GM19238 (cell line): ENCODE results near the gene TFEB.

Source experiments
- DNase-seq: peaks from one replicate; pipeline ENCODE4 v3.0.0; 2011; ENCODE audit warnings: low spot score; ENCODE audit not compliant: insufficient read length

The TFEB gene

GRCh38 chr6:41724228-41724580 lies 11.2 kb downstream of the TFEB start:
- no peak for DNase-seq

DNA sequence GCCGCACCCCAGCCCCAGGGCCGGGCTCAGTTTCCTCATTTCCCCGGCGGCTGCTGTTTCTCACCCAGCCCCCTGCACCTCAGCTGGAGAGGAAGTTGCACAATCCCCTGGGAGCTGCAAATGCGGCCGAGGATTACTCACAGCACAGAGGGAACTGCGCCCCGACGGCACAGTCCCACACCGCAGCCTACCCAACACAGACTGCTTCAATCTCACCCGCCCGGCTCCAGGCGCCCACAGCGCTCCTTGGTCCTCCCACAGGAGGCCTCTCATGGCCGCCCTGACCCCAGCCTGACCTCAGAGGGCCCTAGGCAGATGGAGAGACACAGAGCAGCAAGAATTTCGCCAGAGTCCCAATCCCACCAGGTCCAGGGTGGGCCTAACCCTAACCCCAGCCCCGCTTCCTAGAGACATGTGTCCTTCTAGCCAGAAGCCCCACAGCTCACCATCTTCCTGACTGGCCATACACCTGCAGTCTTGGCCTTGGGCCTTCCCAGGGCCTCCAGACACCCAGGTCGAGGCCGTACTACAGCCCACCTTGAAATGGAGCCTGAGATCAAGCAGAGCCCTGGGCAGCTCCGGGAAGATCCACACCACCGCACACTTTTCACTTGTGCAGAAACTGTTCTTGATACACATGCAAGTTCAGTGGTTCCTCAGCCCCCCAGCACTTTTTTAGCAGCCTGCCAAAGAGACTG lies 11.7 kb downstream of the TFEB start:
- DNase-seq, result peak; percentile 94

- DNase-seq, result no peak
Measured at GRCh38 chr6:41722969-41723529, 12.4 kb downstream of the TFEB start.

GRCh38 chr6:41721414-41721813 lies 14.0 kb downstream of the TFEB start:
- DNase-seq, result no peak

DNA sequence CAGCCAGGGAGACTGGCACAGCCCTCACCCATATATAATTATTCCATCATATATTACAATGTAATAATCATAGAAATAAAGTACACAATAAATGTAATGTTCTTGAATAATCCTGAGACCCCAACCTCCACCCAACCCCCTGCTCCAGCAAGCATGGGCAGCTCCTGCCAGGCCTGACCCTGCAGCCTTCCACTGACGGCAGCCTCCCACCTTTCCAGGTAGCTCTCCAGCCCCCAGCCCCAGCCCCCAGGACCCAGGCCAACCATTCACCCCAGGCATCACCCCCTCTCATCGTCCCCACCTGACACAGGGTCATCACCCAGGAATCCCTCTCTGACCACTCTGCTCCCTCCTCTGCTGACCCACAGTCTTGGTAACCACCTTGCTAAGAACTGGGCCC lies 14.6 kb downstream of the TFEB start:
- no peak for DNase-seq

DNA sequence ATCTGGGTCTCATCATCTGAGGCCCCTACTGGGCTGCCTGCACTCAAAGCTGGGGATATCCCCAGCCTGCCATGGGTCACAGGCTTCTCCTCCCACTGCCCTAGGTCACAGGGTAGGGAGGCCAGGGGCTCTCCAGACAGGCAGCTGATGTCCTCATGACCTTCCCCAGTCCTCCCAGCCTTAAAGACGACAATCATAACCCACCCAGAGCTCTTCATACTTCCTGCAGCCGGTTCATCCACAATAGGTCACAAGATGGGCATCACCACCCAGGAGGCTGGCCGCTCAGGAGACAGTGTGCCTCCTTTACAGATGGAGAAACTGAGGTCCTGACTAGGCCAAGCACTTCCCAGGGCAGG lies 15.2 kb downstream of the TFEB start:
- no peak for DNase-seq

DNA sequence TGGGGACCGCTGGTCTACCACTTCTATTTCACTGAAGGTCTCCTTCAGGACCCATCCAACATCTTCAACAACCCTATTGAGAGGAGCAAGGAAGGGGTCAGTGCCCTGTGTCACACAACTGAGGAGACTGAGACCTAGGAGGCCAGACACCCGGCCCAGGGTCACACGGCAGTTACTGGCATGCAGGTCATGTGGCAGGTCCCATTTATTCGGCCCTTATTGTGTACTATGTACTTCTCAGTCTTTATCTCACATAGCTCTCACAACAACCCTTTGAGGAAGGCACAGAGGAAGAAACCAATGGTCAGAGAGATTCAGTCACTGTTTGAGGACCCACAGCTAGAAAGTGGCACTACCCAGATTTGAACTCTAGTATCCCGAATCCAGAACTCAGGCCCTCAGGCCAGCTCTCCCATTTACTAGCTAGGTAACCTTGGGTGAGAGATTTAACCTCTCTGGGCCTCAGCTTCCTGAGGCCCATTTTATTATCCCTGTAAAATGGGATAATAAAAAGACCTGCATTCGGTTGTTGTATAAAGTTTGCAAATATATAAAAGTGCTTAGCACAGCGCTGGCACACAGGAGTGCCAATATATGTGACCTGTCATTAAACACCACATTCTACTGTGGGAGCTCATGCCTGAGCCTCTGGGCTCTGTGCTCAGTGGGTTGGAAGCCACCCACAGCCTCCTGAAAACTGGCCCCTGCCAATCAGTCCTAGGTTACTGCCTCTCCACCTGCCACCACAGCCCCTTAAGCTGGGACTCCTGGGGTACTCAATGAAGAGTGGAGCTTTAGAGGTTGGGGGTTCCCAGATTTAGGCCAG lies 15.8 kb downstream of the TFEB start:
- no peak for DNase-seq

DNA sequence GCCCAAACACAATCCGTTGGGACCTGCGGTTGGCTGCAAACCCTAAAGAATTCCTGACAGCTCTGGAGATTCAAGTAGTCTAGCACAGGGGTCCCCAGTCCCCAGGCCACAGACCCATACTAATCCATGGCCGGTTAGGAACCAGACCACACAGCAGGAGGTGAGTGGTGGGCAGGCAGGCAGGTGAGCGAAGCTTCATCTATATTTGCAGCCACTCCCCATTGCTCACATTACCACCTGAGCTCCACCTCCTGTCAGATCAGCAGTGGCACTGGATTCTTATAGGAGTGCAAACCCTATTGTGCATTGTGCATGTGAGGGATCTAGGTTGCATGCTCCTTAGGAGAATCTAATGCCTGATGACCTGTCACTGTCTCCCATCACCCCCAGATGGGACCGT lies 16.6 kb downstream of the TFEB start:
- DNase-seq, result no peak

DNA sequence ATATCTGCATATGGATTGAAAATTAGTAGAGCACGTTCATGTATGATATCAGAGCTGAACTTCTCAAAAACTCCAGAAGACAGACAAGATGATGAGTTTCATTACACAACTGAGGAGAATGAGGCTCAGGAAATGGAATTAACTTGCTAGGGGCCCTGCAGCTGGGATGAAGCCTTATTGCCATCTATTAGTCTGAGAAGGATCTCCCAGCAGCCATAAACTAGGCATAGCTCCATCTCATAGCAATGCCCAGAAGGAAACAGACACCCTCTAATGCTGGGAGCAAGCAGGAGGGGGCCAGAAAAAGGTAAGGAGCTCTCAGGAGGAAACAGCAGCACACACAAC lies 18.0 kb downstream of the TFEB start:
- DNase-seq, result no peak

DNA sequence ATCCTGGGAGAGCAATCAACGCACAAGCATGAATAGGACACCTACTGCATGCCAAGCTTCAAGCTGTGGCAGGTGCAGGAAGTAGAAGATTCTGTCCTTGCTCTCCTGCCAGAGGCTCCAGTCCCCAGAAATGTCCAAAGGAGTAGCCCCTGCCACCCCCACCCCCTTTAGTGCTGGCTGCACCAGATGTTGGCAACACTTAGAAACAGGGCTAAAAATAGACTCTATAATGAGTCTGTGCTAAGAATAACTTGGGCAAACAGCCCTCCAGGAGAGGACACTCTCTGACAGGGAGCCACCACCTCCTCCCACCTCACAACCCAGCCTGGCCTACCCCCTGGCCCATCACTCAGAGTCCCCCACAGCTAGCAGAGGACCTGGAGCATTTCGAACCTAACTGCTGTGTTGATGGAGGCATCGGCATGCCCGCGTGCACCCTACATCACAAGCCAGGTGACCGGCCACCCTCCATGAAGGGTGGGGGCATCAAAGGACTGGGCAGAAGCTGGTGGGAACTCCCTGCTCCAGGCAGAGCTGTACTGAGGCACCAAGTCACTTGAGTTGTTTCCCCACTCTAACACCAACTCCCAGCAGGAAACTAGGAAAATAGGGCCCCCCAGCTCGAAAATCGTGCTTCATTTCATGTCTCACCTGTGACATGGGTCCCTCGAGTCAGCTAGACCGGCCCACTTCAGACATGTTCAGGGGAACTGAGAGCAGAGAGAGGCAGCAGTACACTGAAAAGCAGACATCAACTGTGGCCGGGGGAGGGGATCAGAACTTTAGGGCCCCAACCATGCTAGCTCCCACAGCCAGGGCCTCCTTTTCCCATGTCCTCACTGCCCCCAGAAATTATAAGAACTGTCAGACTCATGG lies 18.7 kb downstream of the TFEB start:
- DNase-seq, result no peak

GRCh38 chr6:41715795-41716515 lies 19.5 kb downstream of the TFEB start:
- no peak for DNase-seq

DNA sequence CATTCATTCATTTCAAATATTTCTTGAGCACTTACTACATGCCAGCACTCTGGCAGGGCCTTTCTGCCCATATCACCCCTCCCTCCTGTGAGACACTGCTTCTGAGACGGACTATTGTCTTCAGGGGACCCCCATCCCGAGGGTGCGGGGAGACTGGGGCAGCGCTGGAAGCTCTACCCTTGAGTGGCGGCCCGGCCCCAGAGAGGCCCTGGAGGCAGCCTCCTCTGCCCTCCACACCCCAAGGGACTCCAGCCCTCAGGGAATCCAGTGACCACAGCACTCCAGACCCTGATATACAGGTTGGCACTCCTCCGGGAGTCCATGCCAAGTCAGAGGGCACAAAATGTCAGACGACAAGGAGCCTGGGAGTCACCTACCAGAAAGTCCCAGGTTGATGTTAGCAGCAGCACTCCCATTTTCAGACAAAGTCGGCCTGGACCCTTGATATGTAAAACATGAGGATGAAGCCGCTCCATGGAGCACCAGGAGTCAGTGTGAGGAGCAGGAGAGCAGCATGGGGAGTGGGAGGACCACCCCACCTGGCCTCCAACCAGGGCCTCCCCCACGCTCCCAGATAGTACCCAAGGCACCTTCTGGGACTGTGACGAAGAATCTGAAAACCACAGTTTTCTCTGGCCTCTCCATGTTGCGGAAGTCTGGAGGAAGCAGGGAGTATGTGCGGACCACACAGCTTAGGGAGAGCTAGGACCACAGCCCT lies 20.7 kb downstream of the TFEB start:
- no peak for DNase-seq

- DNase-seq, result no peak
Measured at GRCh38 chr6:41713650-41714291, 21.6 kb downstream of the TFEB start.

DNA sequence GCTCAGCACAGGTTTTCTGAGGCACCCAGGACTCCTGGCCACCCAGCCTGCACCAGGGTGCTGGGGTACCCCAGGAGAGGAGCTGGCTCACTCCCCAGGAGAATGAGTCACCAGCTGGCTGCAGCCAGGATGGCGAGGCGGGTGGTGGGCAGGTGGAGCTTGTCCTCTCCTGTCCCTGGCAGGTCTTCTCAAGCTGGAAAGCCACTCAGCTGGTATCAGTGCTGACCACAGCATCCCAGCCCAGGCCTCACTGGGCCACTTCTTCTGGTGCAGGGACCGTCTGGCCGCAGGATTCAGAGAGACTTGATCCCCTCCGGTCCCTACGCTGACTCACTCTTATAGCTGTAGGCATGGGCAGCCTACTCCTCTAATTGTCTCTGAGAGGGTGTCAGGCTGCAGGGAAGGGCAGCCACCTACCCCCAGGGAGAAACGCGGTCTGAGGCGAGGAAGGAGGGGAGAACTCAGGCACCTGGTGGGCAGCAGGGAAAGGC lies 22.2 kb downstream of the TFEB start:
- DNase-seq, result no peak

DNA sequence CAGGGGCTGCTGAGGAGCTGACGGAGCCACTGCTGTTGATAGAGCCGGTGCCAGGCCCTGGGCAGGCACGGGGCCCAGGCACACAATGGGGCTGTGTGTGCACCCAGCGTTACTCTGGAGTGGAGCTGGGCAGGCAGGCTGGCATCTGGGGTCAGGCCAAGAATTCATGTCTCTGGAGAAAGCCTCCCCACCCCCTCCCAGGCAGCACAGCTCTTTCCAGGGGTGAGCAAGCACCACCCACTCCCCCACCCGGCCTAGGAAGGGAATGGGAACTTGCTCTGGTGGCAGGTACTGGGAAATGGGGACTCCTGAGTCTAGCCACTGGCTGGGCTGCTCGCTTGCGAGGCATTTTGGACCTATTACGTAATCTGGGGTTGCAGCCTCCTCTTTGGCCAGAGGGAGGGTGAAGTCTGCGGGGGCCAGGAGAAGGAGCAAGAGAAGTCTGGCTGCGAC lies 22.7 kb downstream of the TFEB start:
- no peak for DNase-seq

DNA sequence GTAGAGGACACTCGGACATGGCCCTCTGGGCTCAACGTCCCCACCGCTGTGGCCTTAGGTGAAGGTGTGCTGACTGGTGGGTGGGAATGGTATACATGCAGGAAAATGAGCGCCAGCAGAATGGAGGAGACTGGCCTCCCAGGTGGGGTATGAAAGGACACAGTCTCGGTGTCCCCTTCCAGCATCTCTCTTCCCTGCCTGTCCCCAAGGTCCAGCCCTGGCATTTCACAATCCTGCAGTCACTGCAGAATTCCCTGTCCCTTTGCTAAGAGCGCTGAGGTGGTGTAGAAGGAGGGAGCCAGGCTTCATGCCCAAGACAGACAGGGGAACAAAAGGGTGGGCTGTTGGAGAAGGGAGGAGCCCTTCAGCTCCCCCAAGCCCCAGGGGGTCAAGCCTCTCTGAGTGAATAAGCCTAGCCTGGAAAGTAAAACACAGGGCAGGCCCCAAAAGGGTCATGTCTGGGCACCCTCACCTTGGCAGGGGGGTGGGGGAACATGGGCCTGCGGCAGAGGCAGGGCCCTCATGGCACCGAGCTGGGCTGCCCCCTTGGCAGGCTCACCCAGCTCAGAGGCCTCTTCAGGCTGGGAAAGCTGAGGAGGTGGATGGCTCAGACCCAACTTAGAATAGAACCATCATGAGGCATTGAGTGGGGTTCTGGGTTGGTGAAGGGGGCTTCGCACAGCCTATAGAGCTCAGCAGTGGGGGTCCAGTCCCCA lies 23.9 kb downstream of the TFEB start:
- DNase-seq, result no peak

DNA sequence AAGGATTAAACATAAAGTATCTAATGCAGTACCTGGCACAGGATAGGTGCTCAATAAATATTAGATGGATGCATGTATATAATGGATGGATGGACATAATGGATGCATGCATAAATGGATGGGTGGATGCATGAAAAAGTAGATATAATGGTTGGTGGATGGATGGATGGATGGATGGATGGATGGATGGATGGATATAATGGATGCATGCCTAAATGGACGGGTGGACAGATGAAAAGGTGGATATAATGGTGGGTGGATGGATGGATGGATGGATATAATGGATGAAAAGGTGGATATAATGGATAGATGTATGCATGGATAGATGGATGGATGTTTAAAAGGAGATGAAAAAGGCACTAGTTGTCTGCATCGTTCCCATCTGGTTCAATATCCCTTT lies 26.0 kb downstream of the TFEB start:
- no peak for DNase-seq

DNA sequence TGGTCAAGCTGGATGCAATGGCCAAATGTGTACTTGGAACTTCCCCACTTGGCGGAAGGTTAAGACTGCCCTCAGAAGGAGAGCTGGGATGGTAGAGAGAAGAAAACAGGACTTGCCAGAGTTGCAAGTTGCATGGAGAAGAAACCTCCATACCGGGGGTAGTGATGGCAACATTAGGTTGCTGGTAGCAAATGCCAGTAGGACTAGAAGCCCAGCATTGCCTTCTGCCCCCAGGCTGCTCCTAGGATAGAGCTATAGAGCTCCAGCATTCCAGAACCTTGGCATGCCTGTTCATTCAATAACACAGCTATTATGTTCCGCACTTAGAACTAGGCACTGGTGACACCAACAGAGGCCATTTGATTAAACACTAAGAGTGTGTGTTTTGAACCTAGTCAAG lies 26.6 kb downstream of the TFEB start:
- no peak for DNase-seq

GRCh38 chr6:41707565-41708200 lies 27.7 kb downstream of the TFEB start:
- no peak for DNase-seq
